VCaP (cell line): ENCODE data around the gene FGD1.
A peak's percentile ranks its signal among the peaks of the same experiment; 100 is the strongest.
"Not testable (repeated sequence)": the region's sequence is repeated elsewhere in the genome, so short reads cannot be mapped to it uniquely, and the experiment has no call there.

Experiments used
- H3K27ac ChIP-seq: fragments of 450-650 bp; 2 replicates; pipeline ENCODE4 v1.5.1; 2017
- CTCF ChIP-seq: fragments of 450-650 bp; conservative IDR thresholded peaks from 2 replicates; pipeline ENCODE4 v1.5.1; 2017; ENCODE audit warnings: mild to moderate bottlenecking, moderate library complexity

FGD1 gene

GRCh38 chrX:54509400-54509799 is 13.4 kb upstream of the FGD1 start:
- no peak for TF ChIP-seq CTCF
- H3K27ac ChIP-seq: no peak overlapping the region

- H3K27ac ChIP-seq: no peak overlapping the region
- TF ChIP-seq CTCF: no peak
Observed at GRCh38 chrX:54496936-54497335, 902 bp upstream of the FGD1 start.

GRCh38 chrX:54496517-54496852 is 451 bp upstream of the FGD1 start:
- TF ChIP-seq CTCF: no peak
- no peak overlapping the region for H3K27ac ChIP-seq

GRCh38 chrX:54494989-54495813 is 833 bp downstream of the FGD1 start:
- H3K27ac ChIP-seq: peak overlapping the region; percentile 8; the same call in 1 of the 2 replicates
- no peak for TF ChIP-seq CTCF

GRCh38 chrX:54494166-54494988 is 1.7 kb downstream of the FGD1 start:
- no peak for TF ChIP-seq CTCF
- no peak overlapping the region for H3K27ac ChIP-seq

GRCh38 chrX:54492340-54492739 is 3.7 kb downstream of the FGD1 start:
- H3K27ac ChIP-seq: no peak overlapping the region
- TF ChIP-seq CTCF: no peak

GRCh38 chrX:54489819-54490218 is 6.2 kb downstream of the FGD1 start:
- H3K27ac ChIP-seq: not testable (repeated sequence)

GRCh38 chrX:54484666-54485065 is 11.4 kb downstream of the FGD1 start:
- no peak overlapping the region for H3K27ac ChIP-seq
- no peak for TF ChIP-seq CTCF
